HepG2 (cell line): Measurements from ENCODE around the gene LST1. TPM values are rescaled to one million over a fixed set of nuclear protein-coding genes. Genes with fewer than 3 reads are reported as not detected.
A peak's percentile ranks its signal among the peaks of the same experiment; 100 is the strongest.

Experiments
- ATAD3A ChIP-seq: sonication (generic); formaldehyde crosslinking; IDR thresholded peaks from 2 replicates; pipeline ENCODE4 v1.4.0; 2020; ENCODE audit warnings: missing genetic modification reagents
- CBFB ChIP-seq: sonication (generic); formaldehyde crosslinking; IDR thresholded peaks from 2 replicates; pipeline ENCODE4 v1.4.0; 2020; ENCODE audit warnings: missing genetic modification reagents
- MEIS2 ChIP-seq: sonication (generic); formaldehyde crosslinking; IDR thresholded peaks from 2 replicates; pipeline ENCODE4 v1.9.0; 2021; ENCODE audit warnings: mild to moderate bottlenecking, missing genetic modification reagents
- NKX3-1 ChIP-seq: sonication (generic); formaldehyde crosslinking; IDR thresholded peaks from 2 replicates; pipeline ENCODE4 v1.5.0; 2020; ENCODE audit warnings: missing genetic modification reagents
- PHF8 ChIP-seq: sonication (generic); formaldehyde crosslinking; IDR thresholded peaks from 2 replicates; pipeline ENCODE4 v1.5.0; 2020; ENCODE audit warnings: missing genetic modification reagents
- RELA ChIP-seq: sonication (generic); formaldehyde crosslinking; IDR thresholded peaks from 2 replicates; pipeline ENCODE4 v1.4.0; 2020; ENCODE audit warnings: missing genetic modification reagents
- TBX3 ChIP-seq: fragments of 450-650 bp; IDR thresholded peaks from 2 replicates; pipeline ENCODE4 v1.6.1; 2017; ENCODE audit warnings: antibody characterized with exemption, mild to moderate bottlenecking, inconsistent platforms, borderline replicate concordance
- THAP11 ChIP-seq: IDR thresholded peaks from 2 replicates; pipeline ENCODE4 v1.6.1; 2016; ENCODE audit warnings: missing biosample characterization, missing genetic modification reagents
- TSC22D2 ChIP-seq: sonication (generic); formaldehyde crosslinking; IDR thresholded peaks from 2 replicates; pipeline ENCODE4 v1.5.1; 2020; ENCODE audit warnings: missing genetic modification reagents, mild to moderate bottlenecking, borderline replicate concordance
- ZBTB33 ChIP-seq: sonication (generic); formaldehyde crosslinking; IDR thresholded peaks from 2 replicates; pipeline ENCODE4 v1.4.0; 2020; ENCODE audit warnings: missing genetic modification reagents
- ZMAT3 ChIP-seq: sonication (generic); formaldehyde crosslinking; conservative IDR thresholded peaks from 2 replicates; pipeline ENCODE4 v1.7.0; 2021; ENCODE audit warnings: missing genetic modification reagents
- ZNF556 ChIP-seq: sonication (generic); formaldehyde crosslinking; IDR thresholded peaks from 2 replicates; pipeline ENCODE4 v1.4.0; 2020; ENCODE audit warnings: mild to moderate bottlenecking, missing genetic modification reagents, borderline replicate concordance
- ZNF563 ChIP-seq: sonication (generic); formaldehyde crosslinking; IDR thresholded peaks from 2 replicates; pipeline ENCODE4 v1.8.0; 2022; ENCODE audit warnings: mild to moderate bottlenecking, moderate library complexity, missing genetic modification reagents
- ZNF790 ChIP-seq: sonication (generic); formaldehyde crosslinking; IDR thresholded peaks from 2 replicates; pipeline ENCODE4 v1.8.0; 2022; ENCODE audit warnings: missing genetic modification reagents, mild to moderate bottlenecking, borderline replicate concordance
- polyA plus RNA-seq, 8 experiments: library from polyadenylated mRNA; depleted of rRNA in 3 of 8; stranded (reverse) in 7 of 8; unstranded in 1 of 8; fragments of >200 nt; fragmentation: Illumina TruSeq in 4 of 8; extraction: Trizol in 4 of 8; gene quantifications; 2 replicates each; pipeline versions ENCODE4 v1.2.1 to v1.2.3, GENCODE V29; 2011 to 2016; ENCODE audit warnings: low read depth in 4 of 8, missing spikeins in 1 of 8, mixed read lengths in 1 of 8; ENCODE audit not compliant: insufficient read depth in 1 of 8
- total RNA-seq, 5 experiments: library from RNA; depleted of rRNA; stranded (reverse); fragments of >200 nt; fragmentation: Illumina TruSeq; extraction: Trizol; gene quantifications; 2 replicates each; pipeline ENCODE4 v1.2.3, GENCODE V29; 2016; ENCODE audit warnings: low read depth in 1 of 5
- TF ChIP-seq, protein P1 (sequence below): sonication (generic); formaldehyde crosslinking; IDR thresholded peaks from 2 replicates; pipeline ENCODE4 v1.8.1; 2023; ENCODE audit warnings: missing genetic modification reagents, mild to moderate bottlenecking, borderline replicate concordance
- TF ChIP-seq, protein P2 (sequence below): sonication (generic); formaldehyde crosslinking; IDR thresholded peaks from 2 replicates; pipeline ENCODE4 v1.4.0; 2020; ENCODE audit warnings: mild to moderate bottlenecking, missing genetic modification reagents
- TF ChIP-seq, protein P3 (sequence below): sonication (generic); formaldehyde crosslinking; IDR thresholded peaks from 2 replicates; pipeline ENCODE4 v1.4.0; 2020; ENCODE audit warnings: missing genetic modification reagents

The LST1 gene
- total and polyA plus RNA-seq, 2 of the 13 experiments (the other 11 are each of a cell fraction or from before 2014, with no cell fraction given) = not detected

DNA sequence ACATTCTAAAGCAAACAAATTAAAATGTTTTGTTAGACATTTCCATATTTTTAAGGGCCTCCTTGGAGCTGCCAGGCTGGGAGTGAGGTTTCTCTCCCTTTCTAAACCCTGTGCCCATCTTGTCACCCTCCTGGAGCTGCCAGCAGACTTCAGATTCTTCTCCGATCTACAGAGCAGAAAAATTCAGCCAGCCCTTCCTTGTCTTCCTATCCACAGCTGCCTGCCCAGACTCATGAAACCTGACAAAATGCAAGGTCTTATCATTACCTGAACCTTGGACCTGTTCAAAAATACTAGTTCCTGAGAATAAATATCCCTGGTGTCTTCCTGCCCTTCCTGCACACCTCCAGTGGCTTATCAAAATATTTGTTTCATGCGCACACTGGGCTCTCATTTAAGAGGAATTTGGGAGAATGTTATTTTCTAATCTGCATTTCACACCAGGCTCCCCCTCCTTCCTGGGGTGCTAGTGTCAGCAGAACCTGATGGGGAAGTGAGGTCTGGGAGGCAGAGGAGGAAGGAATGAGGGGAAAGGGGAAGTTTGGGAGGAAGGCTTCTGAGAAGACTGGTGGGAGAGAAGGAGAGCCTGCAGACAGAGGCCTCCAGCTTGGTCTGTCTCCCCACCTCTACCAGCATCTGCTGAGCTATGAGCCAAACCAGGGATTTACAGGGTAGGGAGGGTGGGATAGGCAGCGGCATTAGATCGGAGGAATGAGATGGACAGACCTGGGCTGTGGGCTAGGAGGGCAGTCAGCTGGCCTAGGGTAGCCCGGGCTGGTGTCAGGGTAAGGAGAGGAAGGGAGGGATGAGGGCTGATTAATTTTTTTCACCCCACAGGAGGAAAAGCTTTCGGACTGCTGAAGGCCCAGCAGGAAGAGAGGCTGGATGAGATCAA lies 28.9 kb downstream of the LST1 start, which contains the start of gene AIF1 (continued):
- TF ChIP-seq THAP11 = no peak
- no peak for TF ChIP-seq ATAD3A
- TF ChIP-seq CBFB (CRISPR knock-in tag) = no peak
- TF ChIP-seq ZNF556 = no peak
- TF ChIP-seq ZNF790 (CRISPR knock-in tag) = no peak
- TF ChIP-seq TSC22D2 (CRISPR knock-in tag) = no peak
- TF ChIP-seq ZMAT3 (CRISPR knock-in tag) = no peak
- no peak for TF ChIP-seq ZBTB33 (CRISPR knock-in tag)
- no peak for TF ChIP-seq ZNF563 (CRISPR knock-in tag)
- 0 out of 2 replicates have a peak, but pooled peaks have one; percentile 3 for TF ChIP-seq RELA (CRISPR knock-in tag)
- TF ChIP-seq, protein P1, sequence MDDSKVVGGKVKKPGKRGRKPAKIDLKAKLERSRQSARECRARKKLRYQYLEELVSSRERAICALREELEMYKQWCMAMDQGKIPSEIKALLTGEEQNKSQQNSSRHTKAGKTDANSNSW (CRISPR knock-in tag) = no peak
- TF ChIP-seq, protein P2, sequence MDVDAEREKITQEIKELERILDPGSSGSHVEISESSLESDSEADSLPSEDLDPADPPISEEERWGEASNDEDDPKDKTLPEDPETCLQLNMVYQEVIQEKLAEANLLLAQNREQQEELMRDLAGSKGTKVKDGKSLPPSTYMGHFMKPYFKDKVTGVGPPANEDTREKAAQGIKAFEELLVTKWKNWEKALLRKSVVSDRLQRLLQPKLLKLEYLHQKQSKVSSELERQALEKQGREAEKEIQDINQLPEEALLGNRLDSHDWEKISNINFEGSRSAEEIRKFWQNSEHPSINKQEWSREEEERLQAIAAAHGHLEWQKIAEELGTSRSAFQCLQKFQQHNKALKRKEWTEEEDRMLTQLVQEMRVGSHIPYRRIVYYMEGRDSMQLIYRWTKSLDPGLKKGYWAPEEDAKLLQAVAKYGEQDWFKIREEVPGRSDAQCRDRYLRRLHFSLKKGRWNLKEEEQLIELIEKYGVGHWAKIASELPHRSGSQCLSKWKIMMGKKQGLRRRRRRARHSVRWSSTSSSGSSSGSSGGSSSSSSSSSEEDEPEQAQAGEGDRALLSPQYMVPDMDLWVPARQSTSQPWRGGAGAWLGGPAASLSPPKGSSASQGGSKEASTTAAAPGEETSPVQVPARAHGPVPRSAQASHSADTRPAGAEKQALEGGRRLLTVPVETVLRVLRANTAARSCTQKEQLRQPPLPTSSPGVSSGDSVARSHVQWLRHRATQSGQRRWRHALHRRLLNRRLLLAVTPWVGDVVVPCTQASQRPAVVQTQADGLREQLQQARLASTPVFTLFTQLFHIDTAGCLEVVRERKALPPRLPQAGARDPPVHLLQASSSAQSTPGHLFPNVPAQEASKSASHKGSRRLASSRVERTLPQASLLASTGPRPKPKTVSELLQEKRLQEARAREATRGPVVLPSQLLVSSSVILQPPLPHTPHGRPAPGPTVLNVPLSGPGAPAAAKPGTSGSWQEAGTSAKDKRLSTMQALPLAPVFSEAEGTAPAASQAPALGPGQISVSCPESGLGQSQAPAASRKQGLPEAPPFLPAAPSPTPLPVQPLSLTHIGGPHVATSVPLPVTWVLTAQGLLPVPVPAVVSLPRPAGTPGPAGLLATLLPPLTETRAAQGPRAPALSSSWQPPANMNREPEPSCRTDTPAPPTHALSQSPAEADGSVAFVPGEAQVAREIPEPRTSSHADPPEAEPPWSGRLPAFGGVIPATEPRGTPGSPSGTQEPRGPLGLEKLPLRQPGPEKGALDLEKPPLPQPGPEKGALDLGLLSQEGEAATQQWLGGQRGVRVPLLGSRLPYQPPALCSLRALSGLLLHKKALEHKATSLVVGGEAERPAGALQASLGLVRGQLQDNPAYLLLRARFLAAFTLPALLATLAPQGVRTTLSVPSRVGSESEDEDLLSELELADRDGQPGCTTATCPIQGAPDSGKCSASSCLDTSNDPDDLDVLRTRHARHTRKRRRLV (CRISPR knock-in tag) = 0 out of 2 replicates have a peak, but pooled peaks have one; percentile 47
- no peak for TF ChIP-seq PHF8 (CRISPR knock-in tag)
- no peak for TF ChIP-seq NKX3-1 (CRISPR knock-in tag)
- TF ChIP-seq MEIS2 (CRISPR knock-in tag) = no peak
- no peak for TF ChIP-seq TBX3
- TF ChIP-seq, protein P3, sequence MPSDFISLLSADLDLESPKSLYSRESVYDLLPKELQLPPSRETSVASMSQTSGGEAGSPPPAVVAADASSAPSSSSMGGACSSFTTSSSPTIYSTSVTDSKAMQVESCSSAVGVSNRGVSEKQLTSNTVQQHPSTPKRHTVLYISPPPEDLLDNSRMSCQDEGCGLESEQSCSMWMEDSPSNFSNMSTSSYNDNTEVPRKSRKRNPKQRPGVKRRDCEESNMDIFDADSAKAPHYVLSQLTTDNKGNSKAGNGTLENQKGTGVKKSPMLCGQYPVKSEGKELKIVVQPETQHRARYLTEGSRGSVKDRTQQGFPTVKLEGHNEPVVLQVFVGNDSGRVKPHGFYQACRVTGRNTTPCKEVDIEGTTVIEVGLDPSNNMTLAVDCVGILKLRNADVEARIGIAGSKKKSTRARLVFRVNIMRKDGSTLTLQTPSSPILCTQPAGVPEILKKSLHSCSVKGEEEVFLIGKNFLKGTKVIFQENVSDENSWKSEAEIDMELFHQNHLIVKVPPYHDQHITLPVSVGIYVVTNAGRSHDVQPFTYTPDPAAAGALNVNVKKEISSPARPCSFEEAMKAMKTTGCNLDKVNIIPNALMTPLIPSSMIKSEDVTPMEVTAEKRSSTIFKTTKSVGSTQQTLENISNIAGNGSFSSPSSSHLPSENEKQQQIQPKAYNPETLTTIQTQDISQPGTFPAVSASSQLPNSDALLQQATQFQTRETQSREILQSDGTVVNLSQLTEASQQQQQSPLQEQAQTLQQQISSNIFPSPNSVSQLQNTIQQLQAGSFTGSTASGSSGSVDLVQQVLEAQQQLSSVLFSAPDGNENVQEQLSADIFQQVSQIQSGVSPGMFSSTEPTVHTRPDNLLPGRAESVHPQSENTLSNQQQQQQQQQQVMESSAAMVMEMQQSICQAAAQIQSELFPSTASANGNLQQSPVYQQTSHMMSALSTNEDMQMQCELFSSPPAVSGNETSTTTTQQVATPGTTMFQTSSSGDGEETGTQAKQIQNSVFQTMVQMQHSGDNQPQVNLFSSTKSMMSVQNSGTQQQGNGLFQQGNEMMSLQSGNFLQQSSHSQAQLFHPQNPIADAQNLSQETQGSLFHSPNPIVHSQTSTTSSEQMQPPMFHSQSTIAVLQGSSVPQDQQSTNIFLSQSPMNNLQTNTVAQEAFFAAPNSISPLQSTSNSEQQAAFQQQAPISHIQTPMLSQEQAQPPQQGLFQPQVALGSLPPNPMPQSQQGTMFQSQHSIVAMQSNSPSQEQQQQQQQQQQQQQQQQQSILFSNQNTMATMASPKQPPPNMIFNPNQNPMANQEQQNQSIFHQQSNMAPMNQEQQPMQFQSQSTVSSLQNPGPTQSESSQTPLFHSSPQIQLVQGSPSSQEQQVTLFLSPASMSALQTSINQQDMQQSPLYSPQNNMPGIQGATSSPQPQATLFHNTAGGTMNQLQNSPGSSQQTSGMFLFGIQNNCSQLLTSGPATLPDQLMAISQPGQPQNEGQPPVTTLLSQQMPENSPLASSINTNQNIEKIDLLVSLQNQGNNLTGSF (CRISPR knock-in tag) = no peak
